GM08714 (cell line): ENCODE data around the gene CADM2.

Experiments used
- H3K4me3 ChIP-seq: fragments of 200-500 bp; sonication (Bioruptor generic); 2 replicates; pipeline ENCODE4 v1.5.1; 2014; ENCODE audit warnings: mild to moderate bottlenecking, low read length, inconsistent platforms
- ZNF274 ChIP-seq: IDR thresholded peaks from 2 replicates; pipeline ENCODE4 v1.6.1; 2012; ENCODE audit warnings: mild to moderate bottlenecking, low read depth, low read length

The CADM2 gene

GRCh38 chr3:85321892-85322291 lies 363.1 kb downstream of the CADM2 start:
- no peak overlapping the region for H3K4me3 ChIP-seq
- TF ChIP-seq ZNF274 = no peak

- no peak for TF ChIP-seq ZNF274
- H3K4me3 ChIP-seq = no peak overlapping the region
Measured at GRCh38 chr3:85330071-85330470, 371.3 kb downstream of the CADM2 start.

DNA sequence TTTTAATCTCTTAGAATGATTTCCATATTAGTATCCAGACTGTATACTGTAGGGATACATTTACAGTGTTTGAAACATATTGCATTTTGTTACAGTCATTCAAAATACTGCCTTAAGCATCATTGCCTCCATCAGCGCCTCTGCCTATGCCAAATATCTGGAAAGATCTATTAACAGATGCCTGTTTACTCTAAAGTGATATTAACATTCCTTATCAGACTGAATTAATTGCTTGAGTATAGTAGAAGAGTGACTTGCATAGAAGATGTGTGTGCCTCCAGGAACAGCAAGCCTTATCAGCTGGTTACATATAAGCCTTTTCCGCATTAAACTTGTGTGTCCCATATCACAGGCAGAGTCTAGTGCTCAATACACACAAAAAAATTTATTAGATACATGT lies 379.1 kb downstream of the CADM2 start:
- H3K4me3 ChIP-seq = no peak overlapping the region
- TF ChIP-seq ZNF274 = no peak

- H3K4me3 ChIP-seq = no peak overlapping the region
- no peak for TF ChIP-seq ZNF274
Measured at GRCh38 chr3:85342915-85343314, 384.1 kb downstream of the CADM2 start.

GRCh38 chr3:85355572-85355971 lies 396.8 kb downstream of the CADM2 start:
- no peak overlapping the region for H3K4me3 ChIP-seq
- TF ChIP-seq ZNF274 = no peak

DNA sequence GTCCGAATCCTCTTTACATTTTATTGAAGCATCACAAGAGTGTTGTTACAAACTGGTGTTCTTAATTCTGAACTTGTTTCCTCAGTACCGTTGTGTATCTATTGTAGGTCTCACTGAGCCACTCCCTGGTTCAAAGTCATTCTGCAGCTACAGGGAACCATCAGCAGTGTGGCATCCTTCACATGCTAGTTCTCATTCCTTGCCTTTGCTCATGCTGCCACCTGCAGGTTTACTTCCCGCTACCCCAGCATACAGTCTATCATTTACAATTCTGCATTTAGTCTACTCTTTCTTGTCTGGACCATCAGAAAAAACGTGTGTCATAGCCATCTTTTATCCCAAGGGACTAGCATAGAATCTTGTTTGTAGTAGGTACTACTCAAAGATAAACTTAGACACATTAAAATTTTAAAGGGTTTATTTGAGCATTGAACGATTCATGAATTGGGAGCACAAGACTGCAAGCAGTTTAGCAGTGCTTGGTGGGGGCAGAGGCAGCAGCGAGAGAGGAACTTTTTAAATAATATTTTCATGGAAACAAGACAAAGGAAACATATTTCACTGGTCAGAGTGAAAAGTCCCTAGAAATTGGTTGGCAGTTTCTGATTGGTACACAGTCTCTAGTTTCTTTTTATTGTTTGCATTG lies 402.1 kb downstream of the CADM2 start:
- TF ChIP-seq ZNF274 = no peak

DNA sequence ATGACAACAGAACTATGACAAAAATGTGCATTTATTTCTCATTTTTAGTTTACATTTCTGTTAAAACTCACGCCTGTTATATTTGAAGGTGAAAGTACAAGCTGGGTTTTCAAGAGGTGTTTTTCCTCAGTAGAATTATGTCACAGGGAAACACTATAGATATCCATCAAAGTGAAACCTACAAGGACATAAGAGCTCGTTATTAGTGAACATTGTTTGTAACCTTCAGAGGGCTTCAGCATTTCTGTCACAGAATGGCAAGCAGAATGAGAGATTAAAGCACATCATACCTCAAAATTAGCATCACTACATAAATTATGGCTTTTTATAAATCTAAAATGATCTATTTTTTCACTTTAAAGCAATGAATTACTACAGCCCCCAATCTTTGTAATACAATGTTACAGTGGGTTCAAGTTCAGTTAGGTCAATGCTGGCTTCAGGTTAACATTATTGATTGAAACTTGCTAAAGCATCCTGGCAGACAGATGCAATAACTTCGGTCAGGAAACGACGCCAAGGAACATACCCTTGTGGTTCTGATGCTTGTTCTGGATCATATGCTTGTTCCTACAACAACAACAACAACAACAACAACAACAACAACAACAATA lies 405.6 kb downstream of the CADM2 start:
- TF ChIP-seq ZNF274 = no peak
- H3K4me3 ChIP-seq = no peak overlapping the region

More for the DNA sequence above, 402.1 kb downstream of the CADM2 start:
- no peak overlapping the region for H3K4me3 ChIP-seq

GRCh38 chr3:85370341-85370740 lies 411.6 kb downstream of the CADM2 start:
- no peak overlapping the region for H3K4me3 ChIP-seq
- no peak for TF ChIP-seq ZNF274

DNA sequence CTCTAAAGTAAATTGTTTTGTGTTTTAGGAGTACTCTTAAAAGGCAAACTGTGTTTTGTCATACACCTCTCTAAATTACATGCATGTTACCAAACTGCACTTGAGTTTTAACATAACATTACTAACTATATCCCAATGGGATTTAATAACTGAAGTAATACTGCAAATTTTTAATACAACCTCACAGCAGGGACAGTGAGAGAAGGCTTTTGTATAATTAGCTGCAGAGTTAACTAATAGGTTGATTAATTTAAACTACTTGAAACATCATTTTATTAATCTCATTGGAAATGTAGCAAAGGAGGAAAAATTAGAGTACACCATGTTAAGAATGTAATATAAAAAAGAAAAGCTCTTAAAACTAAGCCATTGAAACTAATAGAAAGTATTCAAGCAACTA lies 417.3 kb downstream of the CADM2 start:
- TF ChIP-seq ZNF274 = no peak
- no peak overlapping the region for H3K4me3 ChIP-seq

GRCh38 chr3:85377115-85377514 lies 418.3 kb downstream of the CADM2 start:
- H3K4me3 ChIP-seq = no peak overlapping the region
- no peak for TF ChIP-seq ZNF274

- no peak for TF ChIP-seq ZNF274
- H3K4me3 ChIP-seq = no peak overlapping the region
Measured at GRCh38 chr3:85384372-85384771, 425.6 kb downstream of the CADM2 start.

GRCh38 chr3:85387913-85388505 lies 429.2 kb downstream of the CADM2 start:
- TF ChIP-seq ZNF274 = no peak
- H3K4me3 ChIP-seq = no peak overlapping the region

DNA sequence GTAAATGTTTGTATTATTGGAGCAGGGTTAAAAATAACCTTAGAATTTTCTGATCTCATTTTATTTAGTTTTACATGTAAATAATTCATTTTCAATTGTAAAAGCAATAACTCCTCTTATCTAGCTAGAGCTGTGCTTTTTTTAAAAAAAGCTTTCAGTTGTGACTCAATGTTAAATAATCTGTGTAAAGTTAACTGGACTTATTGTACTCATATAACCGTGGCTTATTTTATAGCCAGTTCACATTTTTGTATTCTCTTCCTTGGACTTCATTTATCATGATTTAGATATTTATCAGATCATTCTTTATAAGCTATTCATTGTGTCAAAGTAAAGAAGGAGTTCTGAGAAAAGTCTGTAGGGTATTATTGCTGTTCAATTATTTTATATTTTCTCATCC lies 435.6 kb downstream of the CADM2 start:
- no peak overlapping the region for H3K4me3 ChIP-seq
- no peak for TF ChIP-seq ZNF274

DNA sequence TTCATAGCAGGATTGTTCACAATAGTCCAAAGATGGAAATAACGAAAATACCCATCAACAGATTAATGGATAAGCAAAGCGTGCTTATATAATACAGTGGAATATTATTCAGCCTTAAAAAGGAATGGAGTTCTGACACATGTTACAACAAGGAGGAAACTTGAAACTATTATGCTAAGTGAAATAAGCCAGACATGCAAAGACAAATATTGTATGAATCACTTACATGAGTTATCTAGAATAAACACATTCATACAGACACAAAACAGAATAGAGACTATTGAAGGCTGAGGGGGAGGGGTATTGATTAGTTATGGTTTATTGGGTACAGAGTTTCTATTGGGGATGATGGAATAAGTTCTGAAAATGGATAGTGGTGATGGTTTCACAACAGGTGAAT lies 438.6 kb downstream of the CADM2 start:
- no peak overlapping the region for H3K4me3 ChIP-seq
- TF ChIP-seq ZNF274 = no peak

DNA sequence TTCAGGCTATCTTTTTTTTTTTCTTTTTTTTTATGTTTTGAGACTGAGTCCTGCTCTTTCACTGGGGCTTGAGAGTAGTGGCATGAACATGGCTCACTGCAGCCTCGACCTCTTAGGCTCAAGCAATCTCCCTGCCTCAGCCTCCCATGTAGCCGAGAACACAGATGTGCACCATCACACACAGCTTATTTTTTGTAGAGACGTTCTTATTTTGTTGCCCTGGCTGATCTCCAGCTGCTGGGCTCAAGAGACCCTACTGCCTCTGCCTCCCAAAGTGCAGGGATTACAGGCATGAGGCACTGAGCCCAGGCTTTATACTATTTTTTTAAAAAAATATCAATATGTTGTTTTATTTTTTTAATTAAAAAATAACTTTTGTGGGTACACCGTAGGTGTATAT lies 467.3 kb downstream of the CADM2 start:
- no peak for TF ChIP-seq ZNF274
- H3K4me3 ChIP-seq = no peak overlapping the region
